SK-N-SH (cell line): ENCODE data around the gene ZNF747. TPM values are rescaled to one million over a fixed set of nuclear protein-coding genes. Genes with fewer than 3 reads are reported as not detected.

Source experiments
- CTCF ChIA-PET: fragments of 300-600, 350-600 bp; formaldehyde crosslinking; extraction: SDS; loops from one replicate; lab custom pipeline; 2021; lab: Yijun Ruan, JAX
- POLR2A ChIA-PET: fragments of 350-600 bp; sonication (Branson Sonifier 250); formaldehyde crosslinking; extraction: SDS; loops from one replicate; lab custom pipeline; 2020; ENCODE audit warnings: antibody characterized with exemption, inconsistent platforms; lab: Yijun Ruan, JAX
- DNase-seq: peaks from one replicate; pipeline ENCODE4 v3.0.0; 2012
- H2AFZ ChIP-seq: fragments of 200-600 bp; sonication (generic); 2 replicates; pipeline ENCODE4 v1.8.1; 2016; ENCODE audit warnings: antibody characterized with exemption, mild to moderate bottlenecking, low read depth
- H3F3A ChIP-seq: fragments of 200-600 bp; sonication (generic); replicated peaks from 2 replicates; pipeline ENCODE3; 2016; ENCODE audit warnings: antibody characterized with exemption, mild to moderate bottlenecking; ENCODE audit not compliant: insufficient read depth
- H3K27ac ChIP-seq, 2 experiments: fragments of 200-500 bp in 1 of 2; fragments of 200-600 bp in 1 of 2; sonication (Bioruptor generic) in 1 of 2; sonication (generic), shearing (Covaris generic) in 1 of 2; 2 replicates each; pipeline versions ENCODE4 v1.5.1 to v1.6.1; 2014 to 2016; ENCODE audit warnings: low read depth in 2 of 2, inconsistent platforms in 1 of 2, low read length in 1 of 2, mild to moderate bottlenecking in 1 of 2, mixed read lengths in 1 of 2
- H3K27me3 ChIP-seq: fragments of 200-600 bp; sonication (generic), shearing (Covaris generic); 2 replicates; pipeline ENCODE4 v1.6.1; 2016; ENCODE audit warnings: mixed run types; ENCODE audit not compliant: insufficient read depth
- H3K36me3 ChIP-seq, 2 experiments: fragments of 200-500 bp in 1 of 2; fragments of 200-600 bp in 1 of 2; sonication (Bioruptor generic) in 1 of 2; sonication (generic) in 1 of 2; replicated peaks in 1 of 2; 2 replicates each; pipeline versions ENCODE3 to v1.5.1; 2014 to 2016; ENCODE audit warnings: low read length in 1 of 2, mild to moderate bottlenecking in 1 of 2; ENCODE audit not compliant: insufficient read depth in 2 of 2, control insufficient read depth in 1 of 2
- H3K4me1 ChIP-seq, 2 experiments: fragments of 200-500 bp in 1 of 2; fragments of 200-600 bp in 1 of 2; sonication (Bioruptor generic) in 1 of 2; sonication (generic), shearing (Covaris generic) in 1 of 2; 2 replicates each; pipeline versions ENCODE4 v1.5.1 to v1.6.1; 2014 to 2016; ENCODE audit warnings: low read depth in 1 of 2, low read length in 1 of 2, mixed run types in 1 of 2; ENCODE audit not compliant: insufficient read depth in 2 of 2, control insufficient read depth in 1 of 2
- H3K4me2 ChIP-seq: fragments of 200-600 bp; sonication (generic), shearing (Covaris generic); 2 replicates; pipeline ENCODE4 v1.6.1; 2017; ENCODE audit warnings: mixed run types
- H3K4me3 ChIP-seq, 2 experiments: fragments of 200-500 bp in 1 of 2; fragments of 200-600 bp in 1 of 2; sonication (Bioruptor generic) in 1 of 2; sonication (generic), shearing (Covaris generic) in 1 of 2; 2 replicates each; pipeline versions ENCODE4 v1.5.1 to v1.8.1; 2014 to 2016; ENCODE audit warnings: low read depth in 2 of 2, inconsistent platforms in 1 of 2, low read length in 1 of 2, mild to moderate bottlenecking in 1 of 2, mixed read lengths in 1 of 2, moderate library complexity in 1 of 2
- H3K79me2 ChIP-seq: fragments of 200-600 bp; sonication (generic); 2 replicates; pipeline ENCODE4 v1.8.1; 2017; ENCODE audit warnings: mild to moderate bottlenecking; ENCODE audit not compliant: insufficient read depth
- H3K9ac ChIP-seq: fragments of 200-600 bp; sonication (generic); 2 replicates; pipeline ENCODE4 v1.6.1; 2017; ENCODE audit warnings: mixed run types
- H3K9me2 ChIP-seq: fragments of 200-600 bp; sonication (generic); 2 replicates; pipeline ENCODE4 v1.6.1; 2017; ENCODE audit warnings: mixed run types
- H3K9me3 ChIP-seq: fragments of 200-600 bp; sonication (generic); 2 replicates; pipeline ENCODE4 v1.6.1; 2017; ENCODE audit warnings: mixed run types, mild to moderate bottlenecking, moderate library complexity
- H4K20me1 ChIP-seq: fragments of 200-600 bp; sonication (generic); 2 replicates; pipeline ENCODE4 v1.6.1; 2017; ENCODE audit warnings: mild to moderate bottlenecking, mixed run types; ENCODE audit not compliant: insufficient read depth
- YY1 ChIP-seq: IDR thresholded peaks from 2 replicates; pipeline ENCODE4 v1.4.0; 2012; ENCODE audit warnings: low read depth, mild to moderate bottlenecking
- WGBS: methylation state at CpG from one replicate; pipeline ENCODE4 v1.1.6; 2017; ENCODE audit warnings: low lambda C conversion rate; 5-methylcytosine and 5-hydroxymethylcytosine counted together
- polyA plus RNA-seq, 3 experiments: library from polyadenylated mRNA; depleted of rRNA; stranded (reverse); fragments of >200 nt; gene quantifications; 2 replicates each; pipeline ENCODE4 v1.2.3, GENCODE V29; 2012
- TF ChIP-seq, protein P1 (sequence below): IDR thresholded peaks from 2 replicates; pipeline ENCODE4 v1.6.1; 2012; ENCODE audit warnings: mild to moderate bottlenecking, low read depth, low read length, moderate library complexity
- TF ChIP-seq, protein P2 (sequence below): fragments of 150-350 bp; IDR thresholded peaks from 2 replicates; pipeline ENCODE4 v1.6.1; 2017; ENCODE audit warnings: antibody characterized with exemption, low read length, low read depth, borderline replicate concordance
- TF ChIP-seq, protein P3 (sequence below): fragments of 200-600 bp; sonication (generic); IDR thresholded peaks from 2 replicates; pipeline ENCODE4 v1.6.1; 2017; ENCODE audit warnings: antibody characterized with exemption, mild to moderate bottlenecking, moderate library complexity

The ZNF747 gene
- polyA plus RNA-seq, 1 of the 3 experiments (the other 2 are of a cell fraction), result 5.8 TPM

DNA sequence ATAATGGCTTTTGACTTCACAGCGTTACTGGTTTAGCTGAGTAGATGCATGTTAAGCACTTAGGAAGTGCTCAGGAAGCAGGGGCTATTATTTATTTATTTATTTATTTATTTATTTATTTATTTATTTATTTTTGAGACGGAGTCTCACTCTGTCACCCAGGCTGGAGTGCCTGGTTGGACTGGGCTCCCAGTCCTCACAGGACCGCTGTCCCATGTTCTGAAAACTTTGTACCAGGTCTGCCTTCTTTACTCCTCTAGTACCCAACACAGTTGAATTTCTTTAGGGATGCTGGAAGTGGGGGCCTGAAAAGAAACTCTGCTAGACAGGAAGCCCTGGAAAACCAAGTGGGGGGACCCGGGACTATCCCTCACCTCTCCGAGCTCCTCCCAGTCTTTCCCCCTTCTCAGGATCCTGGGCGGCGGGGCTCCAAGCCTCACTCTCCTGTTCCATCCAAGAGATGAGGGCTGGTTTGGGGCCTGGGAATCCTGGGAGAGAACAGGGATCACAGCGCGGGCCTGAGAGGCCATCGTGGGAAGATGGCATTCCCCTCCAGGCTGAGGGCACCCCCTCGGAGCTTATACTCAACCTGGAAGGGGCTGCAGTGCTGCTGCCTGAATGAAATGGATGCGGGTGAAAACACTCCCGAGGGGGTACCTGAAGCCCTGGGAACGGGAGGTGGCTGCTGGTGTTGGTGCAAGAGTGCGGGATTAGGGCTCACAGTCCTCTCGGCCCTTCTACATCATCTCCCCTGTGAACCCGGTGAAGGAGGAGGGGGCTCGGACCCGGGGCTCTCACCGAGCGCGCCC, 36.2 kb upstream of the ZNF747 start:
- Histone ChIP-seq H4K20me1 (no peaks in the 10 kb centered on the region), H3K9me3 (no peaks in the 10 kb centered on the region), H3F3A (peaks cover 16% of the 10 kb centered on the region), H2AFZ (peak overlapping the region; percentile 92; the same call in 1 of the 2 replicates), H3K4me1 (peaks cover 5 to 12% of the 10 kb centered on the region in 2 experiments; a peak in 1 of 4 replicates), H3K9ac (peak overlapping the region; percentile 87), H3K9me2 (no peaks in the 10 kb centered on the region), H3K27me3 (no peaks in the 10 kb centered on the region), H3K79me2 (no peaks in the 10 kb centered on the region; the same call in 1 of the 2 replicates), H3K27ac (peak overlapping the region; percentile 83 to 96), H3K4me2 (peak overlapping the region; percentile 94), H3K36me3 (no peaks in the 10 kb centered on the region), H3K4me3 (peak overlapping the region; percentile 64 to 68)
- TF ChIP-seq, protein P1, sequence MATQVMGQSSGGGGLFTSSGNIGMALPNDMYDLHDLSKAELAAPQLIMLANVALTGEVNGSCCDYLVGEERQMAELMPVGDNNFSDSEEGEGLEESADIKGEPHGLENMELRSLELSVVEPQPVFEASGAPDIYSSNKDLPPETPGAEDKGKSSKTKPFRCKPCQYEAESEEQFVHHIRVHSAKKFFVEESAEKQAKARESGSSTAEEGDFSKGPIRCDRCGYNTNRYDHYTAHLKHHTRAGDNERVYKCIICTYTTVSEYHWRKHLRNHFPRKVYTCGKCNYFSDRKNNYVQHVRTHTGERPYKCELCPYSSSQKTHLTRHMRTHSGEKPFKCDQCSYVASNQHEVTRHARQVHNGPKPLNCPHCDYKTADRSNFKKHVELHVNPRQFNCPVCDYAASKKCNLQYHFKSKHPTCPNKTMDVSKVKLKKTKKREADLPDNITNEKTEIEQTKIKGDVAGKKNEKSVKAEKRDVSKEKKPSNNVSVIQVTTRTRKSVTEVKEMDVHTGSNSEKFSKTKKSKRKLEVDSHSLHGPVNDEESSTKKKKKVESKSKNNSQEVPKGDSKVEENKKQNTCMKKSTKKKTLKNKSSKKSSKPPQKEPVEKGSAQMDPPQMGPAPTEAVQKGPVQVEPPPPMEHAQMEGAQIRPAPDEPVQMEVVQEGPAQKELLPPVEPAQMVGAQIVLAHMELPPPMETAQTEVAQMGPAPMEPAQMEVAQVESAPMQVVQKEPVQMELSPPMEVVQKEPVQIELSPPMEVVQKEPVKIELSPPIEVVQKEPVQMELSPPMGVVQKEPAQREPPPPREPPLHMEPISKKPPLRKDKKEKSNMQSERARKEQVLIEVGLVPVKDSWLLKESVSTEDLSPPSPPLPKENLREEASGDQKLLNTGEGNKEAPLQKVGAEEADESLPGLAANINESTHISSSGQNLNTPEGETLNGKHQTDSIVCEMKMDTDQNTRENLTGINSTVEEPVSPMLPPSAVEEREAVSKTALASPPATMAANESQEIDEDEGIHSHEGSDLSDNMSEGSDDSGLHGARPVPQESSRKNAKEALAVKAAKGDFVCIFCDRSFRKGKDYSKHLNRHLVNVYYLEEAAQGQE, result peak; percentile 86
- TF ChIP-seq, protein P2, sequence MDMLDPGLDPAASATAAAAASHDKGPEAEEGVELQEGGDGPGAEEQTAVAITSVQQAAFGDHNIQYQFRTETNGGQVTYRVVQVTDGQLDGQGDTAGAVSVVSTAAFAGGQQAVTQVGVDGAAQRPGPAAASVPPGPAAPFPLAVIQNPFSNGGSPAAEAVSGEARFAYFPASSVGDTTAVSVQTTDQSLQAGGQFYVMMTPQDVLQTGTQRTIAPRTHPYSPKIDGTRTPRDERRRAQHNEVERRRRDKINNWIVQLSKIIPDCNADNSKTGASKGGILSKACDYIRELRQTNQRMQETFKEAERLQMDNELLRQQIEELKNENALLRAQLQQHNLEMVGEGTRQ, result no peak
- CTCF ChIA-PET, result interaction anchor here (0.7 to 2.7 kb wide), 11 partner anchors 12 to 161 kb away, joined by 3 to 10 read pairs (median 4); partner anchors contain the start of genes DCTPP1, FBRS, ZNF689 and ZNF747
- DNase-seq, result peak; percentile 74
- WGBS, result 37% methylated on average over 11 of the region's 22 CpGs
- POLR2A ChIA-PET, result interaction anchor here (0.7 to 2.8 kb wide), 7 partner anchors 9 to 114 kb away, joined by 3 to 44 read pairs (median 4); partner anchors contain the start of genes ZNF747, ZNF764 and ZNF785

DNA sequence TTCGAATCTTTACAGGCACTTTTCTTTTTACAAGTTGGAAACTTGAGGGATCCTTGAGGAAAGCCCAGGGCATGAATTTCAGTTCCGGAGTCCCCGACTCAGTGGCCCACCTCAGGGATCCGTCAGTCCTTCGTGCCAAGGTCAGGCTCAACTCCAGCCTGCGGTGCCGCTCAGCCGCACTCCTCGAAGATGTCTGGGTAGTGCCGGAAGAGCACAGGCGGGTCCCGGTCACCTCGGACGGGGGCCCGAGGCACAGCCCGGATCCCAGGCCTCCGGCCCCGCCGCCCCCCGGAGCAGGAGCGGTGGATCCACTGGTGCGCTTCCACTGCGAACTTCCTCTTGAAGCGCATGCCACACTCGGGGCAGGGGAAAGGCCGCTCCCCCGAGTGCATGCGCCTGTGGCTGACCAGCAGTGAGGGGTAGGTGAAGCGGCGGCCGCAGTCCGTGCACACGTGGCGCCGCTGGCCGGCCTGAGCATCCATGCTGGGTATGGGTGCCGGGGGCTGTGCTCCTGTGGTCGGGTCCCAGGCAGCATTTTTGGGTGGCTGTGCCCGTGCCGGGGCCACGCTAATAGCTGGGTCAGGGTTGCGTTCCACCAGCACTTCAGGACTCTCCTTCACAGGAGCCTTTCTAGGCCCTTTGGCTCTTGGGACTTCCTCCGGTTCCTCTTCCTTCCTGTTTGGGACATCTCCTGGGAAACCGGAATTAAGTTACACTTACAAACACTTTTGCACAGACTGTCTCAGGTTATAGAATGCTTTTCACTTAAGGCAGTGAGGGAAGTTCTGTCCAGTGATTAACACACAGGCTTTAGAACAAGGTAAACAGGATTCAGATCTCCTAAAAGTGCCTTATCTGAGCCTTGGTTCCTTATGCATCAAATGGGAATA, 35.3 kb upstream of the ZNF747 start:
- Histone ChIP-seq H3F3A (peaks cover 15% of the 10 kb centered on the region), H3K27me3 (no peaks in the 10 kb centered on the region), H3K9ac (no peak overlapping the region), H3K9me3 (no peaks in the 10 kb centered on the region), H3K4me2 (no peak overlapping the region), H3K9me2 (no peaks in the 10 kb centered on the region), H3K36me3 (no peaks in the 10 kb centered on the region), H3K4me3 (no peak overlapping the region), H3K79me2 (no peaks in the 10 kb centered on the region; the same call in 1 of the 2 replicates), H2AFZ (no peak overlapping the region), H3K4me1 (peaks cover 5 to 12% of the 10 kb centered on the region in 2 experiments; a peak in 1 of 4 replicates), H3K27ac (peak overlapping the region; percentile 7 to 83; a peak in 2 of 4 replicates), H4K20me1 (no peaks in the 10 kb centered on the region)
- WGBS, result 93% methylated on average over 10 of the region's 44 CpGs
- POLR2A ChIA-PET, result interaction anchor here (0.9 to 2.8 kb wide), 3 partner anchors 12 to 35 kb away, joined by 4 to 44 read pairs (median 15); partner anchors contain the start of genes ZNF747, ZNF764 and ZNF785
- no peak for DNase-seq
- no peak for TF ChIP-seq YY1
- TF ChIP-seq, protein P3, sequence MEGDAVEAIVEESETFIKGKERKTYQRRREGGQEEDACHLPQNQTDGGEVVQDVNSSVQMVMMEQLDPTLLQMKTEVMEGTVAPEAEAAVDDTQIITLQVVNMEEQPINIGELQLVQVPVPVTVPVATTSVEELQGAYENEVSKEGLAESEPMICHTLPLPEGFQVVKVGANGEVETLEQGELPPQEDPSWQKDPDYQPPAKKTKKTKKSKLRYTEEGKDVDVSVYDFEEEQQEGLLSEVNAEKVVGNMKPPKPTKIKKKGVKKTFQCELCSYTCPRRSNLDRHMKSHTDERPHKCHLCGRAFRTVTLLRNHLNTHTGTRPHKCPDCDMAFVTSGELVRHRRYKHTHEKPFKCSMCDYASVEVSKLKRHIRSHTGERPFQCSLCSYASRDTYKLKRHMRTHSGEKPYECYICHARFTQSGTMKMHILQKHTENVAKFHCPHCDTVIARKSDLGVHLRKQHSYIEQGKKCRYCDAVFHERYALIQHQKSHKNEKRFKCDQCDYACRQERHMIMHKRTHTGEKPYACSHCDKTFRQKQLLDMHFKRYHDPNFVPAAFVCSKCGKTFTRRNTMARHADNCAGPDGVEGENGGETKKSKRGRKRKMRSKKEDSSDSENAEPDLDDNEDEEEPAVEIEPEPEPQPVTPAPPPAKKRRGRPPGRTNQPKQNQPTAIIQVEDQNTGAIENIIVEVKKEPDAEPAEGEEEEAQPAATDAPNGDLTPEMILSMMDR, result no peak
- CTCF ChIA-PET, result interaction anchor here (0.7 to 2.7 kb wide), 8 partner anchors 16 to 160 kb away, joined by 3 to 10 read pairs (median 4); partner anchors contain the start of genes DCTPP1, FBRS, ZNF689 and ZNF747
